ENCODE measurements around the gene TOGARAM2. TPM values are rescaled to one million over a fixed set of nuclear protein-coding genes. Genes with fewer than 3 reads are reported as not detected.

The TOGARAM2 gene
- total and polyA plus RNA-seq, 2 of the 8 experiments (the other 6 are each of a cell fraction or from before 2014, with no cell fraction given), result 0.42 to 1.4 TPM

DNA sequence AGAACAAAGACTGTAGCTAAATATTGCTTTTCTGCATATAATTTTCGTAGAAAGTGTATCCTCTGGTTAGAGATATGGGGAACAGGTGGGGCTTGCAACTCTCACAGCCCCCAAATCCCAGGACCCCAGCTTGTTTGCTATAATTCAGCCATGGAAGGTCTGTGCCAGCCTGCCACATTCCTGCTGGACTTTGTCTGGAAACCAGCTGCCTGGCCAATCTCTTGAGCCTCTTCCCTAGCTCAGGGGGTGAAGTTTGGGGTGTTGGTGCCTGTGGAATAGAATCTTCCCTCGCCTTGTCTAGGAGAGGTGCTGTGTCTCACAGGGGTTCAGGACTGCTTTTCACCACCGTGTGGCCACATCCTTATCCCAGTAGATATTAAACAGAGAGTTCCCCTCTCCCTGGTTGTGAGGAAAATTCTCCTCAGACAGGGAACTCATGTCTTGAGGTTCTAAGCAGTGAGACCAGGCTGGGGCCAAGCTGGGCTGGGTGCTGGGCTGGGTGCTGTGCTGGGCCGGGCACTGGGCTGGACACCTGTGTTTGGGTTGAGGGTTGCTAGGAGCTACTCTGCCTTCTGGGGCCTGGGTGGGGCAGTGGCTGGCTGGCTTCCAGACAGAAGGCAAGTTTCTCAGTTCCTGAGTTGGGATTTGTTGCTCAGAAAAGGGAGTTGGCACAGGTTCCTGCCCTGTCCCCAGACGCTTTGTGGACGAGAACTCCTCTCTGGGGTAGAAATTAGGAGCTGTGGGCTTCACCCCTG lies 12.3 kb downstream of the TOGARAM2 start:
- H3K4me1 ChIP-seq (replicated peaks in 1 of 4; ENCODE audit: control insufficient read depth in 3 of 4, insufficient read depth in 4 of 4, low read length in 3 of 4), result no peaks in the 10 kb centered on the region
- no peaks in the 10 kb centered on the region for H3K79me2 ChIP-seq (ENCODE audit: control insufficient read depth in 1 of 2, insufficient read depth in 2 of 2, low read length in 2 of 2)
- no peaks in the 10 kb centered on the region for H3K9me3 ChIP-seq (ENCODE audit: insufficient read depth in 2 of 2, low read depth in 1 of 2, low read length in 1 of 2)
- H3K36me3 ChIP-seq (ENCODE audit: control insufficient read depth in 2 of 4, insufficient read depth in 4 of 4, low read length in 3 of 4), result no peaks in the 10 kb centered on the region
- H2AK5ac ChIP-seq (ENCODE audit: low read depth, low read length), result no peak overlapping the region
- WGBS, 2 experiments (ENCODE audit: extremely low coverage in 1 of 2, insufficient coverage in 1 of 2, insufficient read length in 1 of 2, insufficient replicate concordance in 2 of 2, low coverage in 1 of 2, low lambda C conversion rate in 2 of 2, missing lambda C conversion rate in 1 of 2), result 82% methylated on average over 6 of the region's 6 CpGs; no CpG with 5 or more reads in 1 of the 2 experiments
- H2BK5ac ChIP-seq (ENCODE audit: low read depth, low read length), result no peak overlapping the region
- H2AFZ ChIP-seq (ENCODE audit: low read length), result no peak overlapping the region
- no peak overlapping the region for H3K9ac ChIP-seq (replicated peaks in 1 of 4; ENCODE audit: extremely low read depth in 1 of 4, low read depth in 3 of 4, low read length in 3 of 4)
- H3K4ac ChIP-seq (replicated peaks; ENCODE audit: insufficient read length, low read depth, low read length), result no peak overlapping the region
- no peak overlapping the region for H2BK120ac ChIP-seq (replicated peaks; ENCODE audit: low read depth, low read length)
- no peak overlapping the region for H4K5ac ChIP-seq (ENCODE audit: insufficient read length, low read depth, low read length)
- DNase-seq (ENCODE audit: low read depth in 1 of 2, low spot score in 2 of 2) (no peak), FAIRE-seq (no peak)
- no peaks in the 10 kb centered on the region for H3K27me3 ChIP-seq (replicated peaks in 1 of 4; ENCODE audit: control insufficient read depth in 3 of 4, extremely low read depth in 1 of 4, insufficient read depth in 3 of 4, low read length in 3 of 4)
- no peak overlapping the region for H4K8ac ChIP-seq (ENCODE audit: extremely low read depth, insufficient read depth, low read length)
- ChIA-PET CTCF (ENCODE audit: partially characterized antibody) (interaction anchor here (0.5 to 1.4 kb wide), 4 partner anchors 15 to 42 kb away, joined by 3 to 4 read pairs (median 3); no protein-coding TSS in a partner anchor), POLR2A (ENCODE audit: partially characterized antibody) (no interaction called here)
- no peak overlapping the region for H4K91ac ChIP-seq (replicated peaks; ENCODE audit: insufficient read length, low read length)
- no peaks in the 10 kb centered on the region for H4K20me1 ChIP-seq (replicated peaks in 1 of 2; ENCODE audit: control insufficient read depth in 1 of 2, insufficient read depth in 2 of 2, low read length in 2 of 2)
- no peak overlapping the region for H3K14ac ChIP-seq (ENCODE audit: insufficient read length)
- no peak overlapping the region for H3K23ac ChIP-seq (ENCODE audit: insufficient read length)
- H3K4me3 ChIP-seq (ENCODE audit: extremely low read depth in 1 of 4, insufficient read depth in 2 of 4, low read depth in 3 of 4, low read length in 4 of 4), result no peak overlapping the region
- H3K4me2 ChIP-seq (ENCODE audit: insufficient read depth in 1 of 2, low read depth in 2 of 2, low read length in 2 of 2), result no peak overlapping the region
- no peak overlapping the region for H2BK15ac ChIP-seq (ENCODE audit: low read length)
- H2BK12ac ChIP-seq (ENCODE audit: low read depth, low read length), result no peak overlapping the region
- no peak overlapping the region for H2BK20ac ChIP-seq (ENCODE audit: low read length)
- no peak overlapping the region for H3K56ac ChIP-seq (replicated peaks; ENCODE audit: insufficient read length, low read depth, low read length)
- H3K27ac ChIP-seq (ENCODE audit: low read depth, low read length), result no peak overlapping the region
- no peaks in the 10 kb centered on the region for H3K79me1 ChIP-seq (ENCODE audit: low read depth, low read length)
- H3K18ac ChIP-seq (ENCODE audit: extremely low read depth, low read length), result no peak overlapping the region
- no peaks in the 10 kb centered on the region; the same call in 1 of the 2 replicates for H3K23me2 ChIP-seq (ENCODE audit: low read depth, low read length)
- TF ChIP-seq NRF1 (IDR thresholded peaks at IDR 0.05; ENCODE audit: low read depth, low read length), result no peak
- TF ChIP-seq JUND (IDR thresholded peaks at IDR 0.05; ENCODE audit: low read length), result no peak
- no peak for TF ChIP-seq KDM5A (IDR thresholded peaks at IDR 0.05; ENCODE audit: low read length)
- TF ChIP-seq EP300 (IDR thresholded peaks at IDR 0.05; ENCODE audit: borderline replicate concordance in 1 of 2, low read depth in 2 of 2, low read length in 2 of 2), result no peak
- TF ChIP-seq, protein P1, sequence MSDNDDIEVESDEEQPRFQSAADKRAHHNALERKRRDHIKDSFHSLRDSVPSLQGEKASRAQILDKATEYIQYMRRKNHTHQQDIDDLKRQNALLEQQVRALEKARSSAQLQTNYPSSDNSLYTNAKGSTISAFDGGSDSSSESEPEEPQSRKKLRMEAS (IDR thresholded peaks at IDR 0.05), result no peak
- no peak for TF ChIP-seq SP2 (IDR thresholded peaks at IDR 0.05; ENCODE audit: low read length)
- TF ChIP-seq TCF12 (IDR thresholded peaks at IDR 0.05; ENCODE audit: low read depth, low read length), result no peak
- no peak for TF ChIP-seq SIRT6 (IDR thresholded peaks at IDR 0.05; ENCODE audit: low read length)
- TF ChIP-seq ZNF274 (IDR thresholded peaks at IDR 0.05; ENCODE audit: borderline replicate concordance, extremely low read depth, low read length), result no peak
- TF ChIP-seq EGR1 (IDR thresholded peaks at IDR 0.05; ENCODE audit: borderline replicate concordance, low read depth, low read length), result no peak
- no peak for TF ChIP-seq RNF2 (IDR thresholded peaks at IDR 0.05; ENCODE audit: borderline replicate concordance, low read depth, low read length, missing control alignments, poor library complexity, severe bottlenecking)
- TF ChIP-seq HDAC2 (IDR thresholded peaks at IDR 0.05; ENCODE audit: borderline replicate concordance in 1 of 2, low read depth in 2 of 2, low read length in 2 of 2), result no peak

Data from H1 (cell line).